ENCODE data around the gene CELA3B.

DNA sequence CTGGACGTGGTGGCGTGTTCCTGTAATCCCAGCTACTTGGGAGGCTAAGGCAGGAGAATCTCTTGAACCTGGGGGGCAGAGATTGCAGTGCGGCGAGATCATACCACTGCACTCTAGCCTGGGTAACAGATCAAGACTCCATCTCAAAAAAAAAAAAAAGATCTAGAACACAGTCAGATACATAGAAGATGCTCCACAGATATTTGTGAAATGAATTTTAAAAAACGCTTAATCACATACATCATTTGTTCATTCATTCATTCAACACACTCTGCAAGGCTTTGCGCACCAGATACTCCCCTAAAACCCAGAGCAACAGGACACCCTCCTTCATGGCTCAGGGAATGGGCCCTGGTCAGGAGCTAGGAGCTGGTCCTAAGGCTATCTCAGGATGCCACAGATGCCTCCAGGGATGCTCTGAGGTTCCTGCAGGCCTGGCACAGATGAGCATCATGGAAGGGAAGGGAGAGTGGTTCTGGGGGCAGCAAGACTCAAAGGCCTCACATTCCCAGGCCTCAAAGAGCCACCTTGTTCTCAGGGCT, 46.1 kb upstream of the CELA3B start:
- no peak for TF ChIP-seq CTCF (IDR thresholded peaks at IDR 0.05; ENCODE audit: low read depth, low read length, poor library complexity, severe bottlenecking)
- TF ChIP-seq EZH2phosphoT487 (IDR thresholded peaks at IDR 0.05; ENCODE audit: borderline replicate concordance, low read length), result no peak
